HG02885 (cell line): Measurements from ENCODE around the gene KAT5.
"Not testable (repeated sequence)": the region's sequence is repeated elsewhere in the genome, so short reads cannot be mapped to it uniquely, and the experiment has no call there.

ENCODE experiments used
- ATAC-seq: cut with Tn5 transposase; IDR thresholded peaks from one replicate; pipeline ENCODE4 v1.9.1; 2021; ENCODE audit warnings: mild to moderate bottlenecking; ENCODE audit not compliant: unreplicated experiment, poor library complexity

The KAT5 gene

GRCh38 chr11:65741185-65741584, 29.1 kb downstream of the KAT5 start:
- ATAC-seq: no peak

DNA sequence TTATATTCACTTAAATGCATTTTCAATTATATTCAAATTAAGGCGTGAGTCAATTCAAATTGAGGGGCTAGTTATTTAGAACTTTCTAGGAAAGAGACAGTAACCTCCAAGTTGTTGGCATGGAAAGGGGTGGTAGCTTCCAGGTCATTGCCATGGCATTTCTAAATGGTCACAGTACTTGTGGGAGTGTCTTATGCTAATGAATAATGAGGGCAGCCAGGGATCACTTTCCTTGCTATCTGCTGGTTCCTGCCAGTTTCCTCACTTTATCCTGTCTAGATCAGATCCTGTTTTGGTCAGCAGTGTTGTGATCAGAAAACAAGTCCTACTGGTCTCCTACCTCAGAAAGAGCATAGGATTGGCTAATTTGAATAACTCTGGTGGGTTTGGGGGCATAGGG, 30.3 kb downstream of the KAT5 start:
- ATAC-seq: no peak

- no peak for ATAC-seq
These were observed 31.6 kb downstream of the KAT5 start for GRCh38 chr11:65743681-65744025.

- no peak for ATAC-seq
These were observed 32.1 kb downstream of the KAT5 start for GRCh38 chr11:65744026-65744698.

DNA sequence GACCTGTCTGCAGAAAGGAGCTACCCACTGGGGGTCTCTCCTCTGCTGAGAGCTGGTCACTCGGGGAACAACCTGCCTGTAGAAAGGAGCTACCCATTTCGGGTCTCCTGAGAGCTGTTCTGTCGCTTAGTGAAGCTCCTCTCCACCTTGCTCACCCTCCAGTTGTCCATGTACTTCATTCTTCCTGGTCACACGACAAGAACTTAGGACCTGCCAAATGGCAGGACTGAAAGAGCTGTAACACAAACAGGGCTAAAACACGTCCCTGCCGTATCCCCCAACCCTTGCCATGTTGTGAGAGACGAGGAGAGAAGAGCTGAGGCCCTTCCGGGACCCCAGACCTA, 32.6 kb downstream of the KAT5 start:
- no peak for ATAC-seq

GRCh38 chr11:65745049-65745448, 33.0 kb downstream of the KAT5 start:
- ATAC-seq: no peak

DNA sequence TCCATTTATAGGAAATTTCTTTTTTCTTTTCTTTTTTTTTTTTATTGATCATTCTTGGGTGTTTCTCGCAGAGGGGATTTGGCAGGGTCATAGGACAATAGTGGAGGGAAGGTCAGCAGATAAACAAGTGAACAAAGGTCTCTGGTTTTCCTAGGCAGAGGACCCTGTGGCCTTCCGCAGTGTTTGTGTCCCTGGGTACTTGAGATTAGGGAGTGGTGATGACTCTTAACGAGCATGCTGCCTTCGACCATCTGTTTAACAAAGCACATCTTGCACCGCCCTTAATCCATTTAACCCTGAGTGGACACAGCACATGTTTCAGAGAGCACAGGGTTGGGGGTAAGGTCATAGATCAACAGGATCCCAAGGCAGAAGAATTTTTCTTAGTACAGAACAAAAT, 50.1 kb downstream of the KAT5 start:
- not testable (repeated sequence) for ATAC-seq

DNA sequence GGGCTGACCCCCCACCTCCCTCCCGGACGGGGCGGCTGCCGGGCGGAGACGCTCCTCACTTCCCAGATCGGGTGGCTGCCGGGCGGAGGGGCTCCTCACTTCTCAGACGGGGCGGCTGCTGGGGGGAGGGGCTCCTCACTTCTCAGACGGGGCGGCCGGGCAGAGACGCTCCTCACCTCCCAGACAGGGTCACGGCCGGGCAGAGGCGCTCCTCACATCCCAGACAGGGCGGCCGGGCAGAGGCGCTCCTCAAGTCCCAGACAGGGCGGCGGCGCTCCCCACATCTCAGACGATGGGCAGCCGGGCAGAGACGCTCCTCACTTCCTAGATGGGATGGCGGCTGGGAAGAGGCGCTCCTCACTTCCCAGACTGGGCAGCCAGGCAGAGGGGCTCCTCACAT, 50.8 kb downstream of the KAT5 start:
- not testable (repeated sequence) for ATAC-seq

DNA sequence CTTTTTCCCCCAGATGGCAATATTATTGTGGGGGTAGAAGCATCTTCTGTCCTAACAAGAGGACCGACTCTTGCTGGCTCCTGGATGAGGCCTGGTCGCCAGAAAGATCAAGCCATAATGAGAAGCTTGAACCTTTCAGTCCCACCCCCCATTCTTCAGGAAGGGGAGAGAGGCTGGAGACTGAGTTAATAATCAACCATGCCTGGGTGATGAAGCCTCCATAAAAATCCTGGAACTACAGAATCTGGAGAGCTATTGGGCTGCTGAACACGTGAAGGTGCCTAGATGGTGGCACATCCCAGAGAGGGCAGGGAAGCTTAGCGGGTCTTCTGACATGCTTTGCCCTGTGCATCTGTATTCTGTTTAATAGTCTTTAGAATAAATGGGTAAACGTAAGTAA, 52.4 kb downstream of the KAT5 start:
- ATAC-seq: no peak

DNA sequence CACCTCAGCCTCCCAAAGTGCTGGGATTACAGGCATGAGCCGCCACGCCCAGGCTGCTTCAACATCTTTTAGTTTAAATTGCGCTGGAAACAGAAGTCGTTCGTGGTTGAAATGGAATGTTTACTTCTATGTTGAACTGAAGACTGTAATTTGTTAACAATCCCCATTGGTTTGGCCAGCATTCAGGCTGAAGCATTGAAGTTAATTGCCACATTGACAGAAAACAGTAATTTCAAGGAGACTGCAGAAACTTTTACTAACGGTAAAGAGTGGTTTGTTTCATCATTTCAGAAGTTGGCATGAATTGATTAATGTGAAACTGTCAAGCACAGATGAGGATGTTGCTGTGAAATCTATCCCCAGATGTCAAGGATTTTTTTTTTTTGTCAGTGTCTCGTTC, 54.5 kb downstream of the KAT5 start:
- no peak for ATAC-seq

- no peak for ATAC-seq
These were observed 55.4 kb downstream of the KAT5 start for GRCh38 chr11:65767406-65767805.

DNA sequence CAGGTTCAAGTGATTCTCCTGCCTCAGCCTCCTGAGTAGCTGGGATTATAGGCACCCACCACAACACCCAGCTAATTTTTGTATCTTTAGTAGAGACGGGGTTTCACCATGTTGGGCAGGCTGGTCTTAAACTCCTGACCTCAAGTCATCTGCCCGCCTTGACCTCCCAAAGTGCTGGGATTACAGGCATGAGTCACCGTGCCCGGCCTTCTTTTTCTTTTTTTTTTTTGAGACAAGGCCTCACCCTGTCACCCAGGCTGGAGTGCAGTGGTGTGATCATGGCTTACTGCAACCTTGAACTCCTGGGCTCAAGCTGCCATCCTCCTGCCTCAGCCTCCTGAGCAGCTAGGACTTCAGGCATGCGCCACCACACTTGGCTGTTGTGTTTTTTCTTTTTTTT, 55.8 kb downstream of the KAT5 start:
- ATAC-seq: not testable (repeated sequence)
